GM20431 (cell line): Measurements from ENCODE around the gene SPRY4.
"Not testable (repeated sequence)": the region's sequence is repeated elsewhere in the genome, so short reads cannot be mapped to it uniquely, and the experiment has no call there.

Source experiments
- in situ Hi-C: fragments of 300-500 bp; cut with MseI, MboI; formaldehyde crosslinking; loops from one replicate; pipeline ENCODE4 v1.15.0; 2020; ENCODE audit warnings: low sequenced_read_pairs; ENCODE audit not compliant: unreplicated experiment

Gene SPRY4

GRCh38 chr5:142277796-142278195, 47.0 kb downstream of the SPRY4 start:
- in situ Hi-C loops = no loop called here

- in situ Hi-C loops = no loop called here
Measured at GRCh38 chr5:142276517-142276916, 48.3 kb downstream of the SPRY4 start.

- in situ Hi-C loops = no loop called here
Measured at GRCh38 chr5:142275496-142275895, 49.3 kb downstream of the SPRY4 start.

GRCh38 chr5:142272596-142272995, 52.2 kb downstream of the SPRY4 start:
- in situ Hi-C loops = not testable (repeated sequence)

GRCh38 chr5:142264084-142264483, 60.7 kb downstream of the SPRY4 start:
- in situ Hi-C loops = not testable (repeated sequence)

- in situ Hi-C loops = no loop called here
Measured at GRCh38 chr5:142263346-142263745, 61.5 kb downstream of the SPRY4 start.

- in situ Hi-C loops = no loop called here
Measured at GRCh38 chr5:142262683-142263082, 62.1 kb downstream of the SPRY4 start.
